GM19025 (cell line): ENCODE measurements around the gene NEU3.
"Not testable (repeated sequence)": the region's sequence is repeated elsewhere in the genome, so short reads cannot be mapped to it uniquely, and the experiment has no call there.

Source experiments
- ATAC-seq: cut with Tn5 transposase; IDR thresholded peaks from one replicate; pipeline ENCODE4 v1.9.1; 2021; ENCODE audit warnings: mild to moderate bottlenecking, low read depth, moderate library complexity; ENCODE audit not compliant: unreplicated experiment

Gene NEU3

GRCh38 chr11:74988541-74989259 lies at the start of gene NEU3:
Gene NEU3 (plus strand): TSS chr11:74988933. CDS start chr11:74989061, 128 bp downstream.
- peak; percentile 80 for ATAC-seq

- ATAC-seq: no peak
These were observed 47.2 kb upstream of the NEU3 start for GRCh38 chr11:74941492-74941891.

- ATAC-seq: no peak
These were observed 46.5 kb upstream of the NEU3 start for GRCh38 chr11:74942073-74942759.

- no peak for ATAC-seq
These were observed 40.2 kb upstream of the NEU3 start for GRCh38 chr11:74948546-74948897.

GRCh38 chr11:74948898-74949752 lies 39.6 kb upstream of the NEU3 start, which contains the start of the genes SPCS2 and XRRA1:
Gene SPCS2 (plus strand): TSS chr11:74949266. CDS start chr11:74949286, 20 bp downstream.
Gene XRRA1 (minus strand): TSS chr11:74949091. CDS start chr11:74940878, 8,213 bp downstream.
- ATAC-seq: peak; percentile 83

- no peak for ATAC-seq
These were observed 39.0 kb upstream of the NEU3 start for GRCh38 chr11:74949753-74950137.

- ATAC-seq: no peak
These were observed 38.3 kb upstream of the NEU3 start for GRCh38 chr11:74950374-74950969.

GRCh38 chr11:74951226-74951625 lies 37.5 kb upstream of the NEU3 start:
- no peak for ATAC-seq

- no peak for ATAC-seq
These were observed 36.0 kb upstream of the NEU3 start for GRCh38 chr11:74952752-74953151.

- no peak for ATAC-seq
These were observed 35.3 kb upstream of the NEU3 start for GRCh38 chr11:74953451-74953850.

GRCh38 chr11:74954199-74954598 lies 34.5 kb upstream of the NEU3 start:
- ATAC-seq: no peak

GRCh38 chr11:74956397-74957015 lies 32.2 kb upstream of the NEU3 start:
- ATAC-seq: no peak

- no peak for ATAC-seq
These were observed 30.6 kb upstream of the NEU3 start for GRCh38 chr11:74957937-74958629.

GRCh38 chr11:74960128-74960527 lies 28.6 kb upstream of the NEU3 start:
- ATAC-seq: not testable (repeated sequence)

- ATAC-seq: no peak
These were observed 22.1 kb upstream of the NEU3 start for GRCh38 chr11:74966651-74967050.

GRCh38 chr11:74970852-74971395 lies 17.8 kb upstream of the NEU3 start:
- ATAC-seq: no peak

GRCh38 chr11:74971424-74971823 lies 17.3 kb upstream of the NEU3 start:
- ATAC-seq: no peak

- no peak for ATAC-seq
These were observed 10.7 kb upstream of the NEU3 start for GRCh38 chr11:74978041-74978440.

- no peak for ATAC-seq
These were observed 8.1 kb upstream of the NEU3 start for GRCh38 chr11:74980634-74981033.
